ENCODE results near the gene YY1. TPM values are rescaled to one million over a fixed set of nuclear protein-coding genes. Genes with fewer than 3 reads are reported as not detected.

The YY1 gene
- total RNA-seq, 1 donor from 2014 or later = 87.5 TPM

DNA sequence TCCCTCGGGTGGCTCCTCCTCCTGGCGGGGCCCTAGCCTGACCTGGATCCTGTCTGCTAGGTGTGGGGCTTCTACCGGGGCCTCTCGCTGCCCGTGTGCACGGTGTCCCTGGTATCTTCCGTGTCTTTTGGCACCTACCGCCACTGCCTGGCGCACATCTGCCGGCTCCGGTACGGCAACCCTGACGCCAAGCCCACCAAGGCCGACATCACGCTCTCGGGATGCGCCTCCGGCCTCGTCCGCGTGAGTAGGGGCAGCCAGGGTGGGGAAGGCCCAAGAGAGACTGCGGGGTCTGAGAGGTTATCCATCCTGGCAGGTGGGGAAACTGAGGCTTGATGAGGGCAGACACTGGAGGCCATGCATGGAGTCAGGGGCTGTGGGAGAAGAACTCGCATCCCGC is 88.2 kb downstream of the YY1 start:
- Histone ChIP-seq H3K27me3 (ENCODE audit: insufficient read depth, low read length) (no peaks in the 10 kb centered on the region), H3K27ac (ENCODE audit: low read depth, low read length) (no peak overlapping the region), H3K4me3 (ENCODE audit: insufficient read depth, low read depth, low read length) (no peak overlapping the region), H3K4me1 (ENCODE audit: insufficient read depth, low read length) (no peaks in the 10 kb centered on the region), H4K20me1 (ENCODE audit: insufficient read depth, low read length) (no peaks in the 10 kb centered on the region), H2AFZ (ENCODE audit: low read depth, low read length) (no peak overlapping the region), H3K36me3 (ENCODE audit: insufficient read depth, low read length) (no peaks in the 10 kb centered on the region), H3K4me2 (ENCODE audit: low read length) (no peak overlapping the region), H3K9ac (ENCODE audit: low read length) (no peak overlapping the region), H3K9me3 (ENCODE audit: insufficient read depth, low read depth, low read length) (no peaks in the 10 kb centered on the region), H3K79me2 (ENCODE audit: insufficient read depth, low read length) (no peaks in the 10 kb centered on the region)
- no peaks in the 10 kb centered on the region for H3K4me1 Mint-ChIP-seq (ENCODE audit: low read depth, unreplicated experiment)
- H3K9me3 Mint-ChIP-seq (ENCODE audit: unreplicated experiment) = no peaks in the 10 kb centered on the region
- peaks cover 24% of the 10 kb centered on the region for H3K27me3 Mint-ChIP-seq (ENCODE audit: low read depth, unreplicated experiment)
- FAIRE-seq (no peak), DNase-seq (ENCODE audit: low read depth) (no peak)
- H3K36me3 Mint-ChIP-seq (ENCODE audit: low read depth, unreplicated experiment) = peaks cover 8% of the 10 kb centered on the region
- H3K4me3 Mint-ChIP-seq (ENCODE audit: unreplicated experiment) = no peak overlapping the region
- TF ChIP-seq EZH2 (IDR thresholded peaks at IDR 0.05; ENCODE audit: insufficient read depth, low read length) = no peak
- TF ChIP-seq, protein P1, sequence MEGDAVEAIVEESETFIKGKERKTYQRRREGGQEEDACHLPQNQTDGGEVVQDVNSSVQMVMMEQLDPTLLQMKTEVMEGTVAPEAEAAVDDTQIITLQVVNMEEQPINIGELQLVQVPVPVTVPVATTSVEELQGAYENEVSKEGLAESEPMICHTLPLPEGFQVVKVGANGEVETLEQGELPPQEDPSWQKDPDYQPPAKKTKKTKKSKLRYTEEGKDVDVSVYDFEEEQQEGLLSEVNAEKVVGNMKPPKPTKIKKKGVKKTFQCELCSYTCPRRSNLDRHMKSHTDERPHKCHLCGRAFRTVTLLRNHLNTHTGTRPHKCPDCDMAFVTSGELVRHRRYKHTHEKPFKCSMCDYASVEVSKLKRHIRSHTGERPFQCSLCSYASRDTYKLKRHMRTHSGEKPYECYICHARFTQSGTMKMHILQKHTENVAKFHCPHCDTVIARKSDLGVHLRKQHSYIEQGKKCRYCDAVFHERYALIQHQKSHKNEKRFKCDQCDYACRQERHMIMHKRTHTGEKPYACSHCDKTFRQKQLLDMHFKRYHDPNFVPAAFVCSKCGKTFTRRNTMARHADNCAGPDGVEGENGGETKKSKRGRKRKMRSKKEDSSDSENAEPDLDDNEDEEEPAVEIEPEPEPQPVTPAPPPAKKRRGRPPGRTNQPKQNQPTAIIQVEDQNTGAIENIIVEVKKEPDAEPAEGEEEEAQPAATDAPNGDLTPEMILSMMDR (IDR thresholded peaks at IDR 0.05; ENCODE audit: insufficient read depth, low read depth, low read length) = no peak
- no peak overlapping the region for H3K27ac Mint-ChIP-seq (ENCODE audit: unreplicated experiment)

DNA sequence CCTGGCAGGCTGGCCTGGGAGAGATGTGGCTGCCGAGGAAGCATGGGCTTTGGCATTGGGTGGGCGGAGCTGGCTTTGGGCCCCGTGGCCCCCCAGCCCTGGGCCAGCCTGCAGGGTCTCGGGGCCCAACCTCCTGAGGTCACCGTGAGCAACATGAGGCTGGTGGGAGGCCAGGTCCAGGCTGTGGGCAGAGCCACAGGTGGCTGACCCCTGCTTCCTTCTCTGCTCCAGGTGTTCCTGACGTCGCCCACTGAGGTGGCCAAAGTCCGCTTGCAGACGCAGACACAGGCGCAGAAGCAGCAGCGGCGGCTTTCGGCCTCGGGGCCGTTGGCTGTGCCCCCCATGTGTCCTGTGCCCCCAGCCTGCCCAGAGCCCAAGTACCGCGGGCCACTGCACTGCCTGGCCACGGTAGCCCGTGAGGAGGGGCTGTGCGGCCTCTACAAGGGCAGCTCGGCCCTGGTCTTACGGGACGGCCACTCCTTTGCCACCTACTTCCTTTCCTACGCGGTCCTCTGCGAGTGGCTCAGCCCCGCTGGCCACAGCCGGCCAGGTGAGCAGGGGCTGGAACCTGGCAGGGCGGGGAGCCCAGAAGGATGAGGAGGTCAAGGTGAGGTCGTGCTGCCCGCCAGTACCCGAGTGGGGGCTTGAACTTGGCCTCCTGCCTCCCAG is 89.7 kb downstream of the YY1 start:
- Mint-ChIP-seq H3K9me3 (ENCODE audit: unreplicated experiment) (no peaks in the 10 kb centered on the region), H3K27me3 (ENCODE audit: low read depth, unreplicated experiment) (peaks cover 18% of the 10 kb centered on the region), H3K4me1 (ENCODE audit: low read depth, unreplicated experiment) (no peaks in the 10 kb centered on the region), H3K36me3 (ENCODE audit: low read depth, unreplicated experiment) (peaks cover 11% of the 10 kb centered on the region), H3K4me3 (ENCODE audit: unreplicated experiment) (no peak overlapping the region), H3K27ac (ENCODE audit: unreplicated experiment) (no peak overlapping the region)
- Histone ChIP-seq H3K4me2 (ENCODE audit: low read length) (no peak overlapping the region), H3K4me1 (ENCODE audit: insufficient read depth, low read length) (no peaks in the 10 kb centered on the region), H3K4me3 (ENCODE audit: insufficient read depth, low read depth, low read length) (no peak overlapping the region), H3K27ac (ENCODE audit: low read depth, low read length) (no peak overlapping the region), H3K79me2 (ENCODE audit: insufficient read depth, low read length) (no peaks in the 10 kb centered on the region), H2AFZ (ENCODE audit: low read depth, low read length) (no peak overlapping the region), H3K27me3 (ENCODE audit: insufficient read depth, low read length) (no peaks in the 10 kb centered on the region), H3K9me3 (ENCODE audit: insufficient read depth, low read depth, low read length) (no peaks in the 10 kb centered on the region), H4K20me1 (ENCODE audit: insufficient read depth, low read length) (no peaks in the 10 kb centered on the region), H3K9ac (ENCODE audit: low read length) (no peak overlapping the region), H3K36me3 (ENCODE audit: insufficient read depth, low read length) (no peaks in the 10 kb centered on the region)
- no peak for DNase-seq (ENCODE audit: low read depth)
- FAIRE-seq = no peak
- TF ChIP-seq, protein P1 (IDR thresholded peaks at IDR 0.05; ENCODE audit: insufficient read depth, low read depth, low read length) = no peak
- TF ChIP-seq EZH2 (IDR thresholded peaks at IDR 0.05; ENCODE audit: insufficient read depth, low read length) = no peak

DNA sequence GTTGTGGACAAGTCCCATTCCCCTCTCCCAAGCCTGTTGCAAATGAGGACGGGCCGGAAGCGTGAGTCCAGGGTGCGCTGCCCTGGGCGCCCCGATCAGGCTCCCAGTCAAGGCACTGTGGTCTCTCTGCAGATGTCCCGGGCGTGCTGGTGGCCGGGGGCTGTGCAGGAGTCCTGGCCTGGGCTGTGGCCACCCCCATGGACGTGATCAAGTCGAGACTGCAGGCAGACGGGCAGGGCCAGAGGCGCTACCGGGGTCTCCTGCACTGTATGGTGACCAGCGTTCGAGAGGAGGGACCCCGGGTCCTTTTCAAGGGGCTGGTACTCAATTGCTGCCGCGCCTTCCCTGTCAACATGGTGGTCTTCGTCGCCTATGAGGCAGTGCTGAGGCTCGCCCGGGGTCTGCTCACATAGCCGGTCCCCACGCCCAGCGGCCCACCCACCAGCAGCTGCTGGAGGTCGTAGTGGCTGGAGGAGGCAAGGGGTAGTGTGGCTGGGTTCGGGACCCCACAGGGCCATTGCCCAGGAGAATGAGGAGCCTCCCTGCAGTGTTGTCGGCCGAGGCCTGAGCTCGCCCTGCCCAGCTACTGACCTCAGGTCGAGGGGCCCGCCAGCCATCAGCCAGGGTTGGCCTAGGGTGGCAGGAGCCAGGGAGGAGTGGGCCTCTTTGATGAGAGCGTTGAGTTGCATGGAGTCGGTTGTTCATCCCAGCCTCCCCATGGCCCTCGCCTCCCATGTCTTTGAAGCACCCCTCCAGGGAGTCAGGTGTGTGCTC is 90.5 kb downstream of the YY1 start:
- H3K4me3 Mint-ChIP-seq (ENCODE audit: unreplicated experiment) = no peak overlapping the region
- peaks cover 18% of the 10 kb centered on the region for H3K27me3 Mint-ChIP-seq (ENCODE audit: low read depth, unreplicated experiment)
- Histone ChIP-seq H3K9ac (ENCODE audit: low read length) (no peak overlapping the region), H3K4me3 (ENCODE audit: insufficient read depth, low read depth, low read length) (no peak overlapping the region), H3K36me3 (ENCODE audit: insufficient read depth, low read length) (no peaks in the 10 kb centered on the region), H3K4me2 (ENCODE audit: low read length) (no peak overlapping the region), H3K4me1 (ENCODE audit: insufficient read depth, low read length) (no peaks in the 10 kb centered on the region), H3K27ac (ENCODE audit: low read depth, low read length) (no peak overlapping the region), H3K27me3 (ENCODE audit: insufficient read depth, low read length) (no peaks in the 10 kb centered on the region), H3K9me3 (ENCODE audit: insufficient read depth, low read depth, low read length) (no peaks in the 10 kb centered on the region), H2AFZ (ENCODE audit: low read depth, low read length) (no peak overlapping the region), H4K20me1 (ENCODE audit: insufficient read depth, low read length) (no peaks in the 10 kb centered on the region), H3K79me2 (ENCODE audit: insufficient read depth, low read length) (no peaks in the 10 kb centered on the region)
- H3K36me3 Mint-ChIP-seq (ENCODE audit: low read depth, unreplicated experiment) = peaks cover 16% of the 10 kb centered on the region
- no peak overlapping the region for H3K27ac Mint-ChIP-seq (ENCODE audit: unreplicated experiment)
- DNase-seq (ENCODE audit: low read depth) = no peak
- FAIRE-seq = no peak
- TF ChIP-seq EZH2 (IDR thresholded peaks at IDR 0.05; ENCODE audit: insufficient read depth, low read length) = no peak
- TF ChIP-seq, protein P1 (IDR thresholded peaks at IDR 0.05; ENCODE audit: insufficient read depth, low read depth, low read length) = no peak
- no peaks in the 10 kb centered on the region for H3K4me1 Mint-ChIP-seq (ENCODE audit: low read depth, unreplicated experiment)
- no peaks in the 10 kb centered on the region for H3K9me3 Mint-ChIP-seq (ENCODE audit: unreplicated experiment)

Data from astrocyte (in vitro differentiated cells and primary cell).